GM23338 (cell line): ENCODE data around the gene PPP1R9B.

Source experiments
- CREB1 ChIP-seq: fragments of 250-450 bp; sonication (Bioruptor Pico); IDR thresholded peaks from 2 replicates; pipeline ENCODE4 v1.5.0; 2020; ENCODE audit warnings: low read depth, mild to moderate bottlenecking, moderate library complexity
- EZH2 ChIP-seq: fragments of 200-600 bp; sonication (generic); IDR thresholded peaks from one replicate; pipeline ENCODE4 v1.8.0; 2017; ENCODE audit warnings: antibody characterized with exemption, mild to moderate bottlenecking, low read depth; ENCODE audit not compliant: unreplicated experiment
- EZH2phosphoT487 ChIP-seq: fragments of 200-600 bp; sonication (generic); IDR thresholded peaks from one replicate; pipeline ENCODE4 v1.8.1; 2018; ENCODE audit warnings: antibody characterized with exemption; ENCODE audit not compliant: unreplicated experiment
- POLR2AphosphoS5 ChIP-seq: IDR thresholded peaks from 2 replicates; pipeline ENCODE4 v1.6.1; 2016; ENCODE audit warnings: antibody characterized with exemption, low read depth
- ZNF114 ChIP-seq: fragments of 250-450 bp; sonication (Bioruptor Pico); IDR thresholded peaks from 2 replicates; pipeline ENCODE4 v1.5.0; 2020; ENCODE audit warnings: mild to moderate bottlenecking, moderate library complexity
- TF ChIP-seq, protein P1 (sequence below): IDR thresholded peaks from one replicate; pipeline ENCODE4 v1.6.1; 2018; ENCODE audit warnings: antibody characterized with exemption; ENCODE audit not compliant: unreplicated experiment
- TF ChIP-seq, protein P2 (sequence below), 2 experiments: fragments of 200-600 bp in 1 of 2; sonication (generic) in 1 of 2; conservative IDR thresholded peaks; 2 replicates each; pipeline versions ENCODE4 v1.5.1 to v1.6.1; 2016 to 2017; ENCODE audit warnings: antibody characterized with exemption in 2 of 2, low read depth in 2 of 2, mild to moderate bottlenecking in 2 of 2, moderate library complexity in 1 of 2

DNA sequence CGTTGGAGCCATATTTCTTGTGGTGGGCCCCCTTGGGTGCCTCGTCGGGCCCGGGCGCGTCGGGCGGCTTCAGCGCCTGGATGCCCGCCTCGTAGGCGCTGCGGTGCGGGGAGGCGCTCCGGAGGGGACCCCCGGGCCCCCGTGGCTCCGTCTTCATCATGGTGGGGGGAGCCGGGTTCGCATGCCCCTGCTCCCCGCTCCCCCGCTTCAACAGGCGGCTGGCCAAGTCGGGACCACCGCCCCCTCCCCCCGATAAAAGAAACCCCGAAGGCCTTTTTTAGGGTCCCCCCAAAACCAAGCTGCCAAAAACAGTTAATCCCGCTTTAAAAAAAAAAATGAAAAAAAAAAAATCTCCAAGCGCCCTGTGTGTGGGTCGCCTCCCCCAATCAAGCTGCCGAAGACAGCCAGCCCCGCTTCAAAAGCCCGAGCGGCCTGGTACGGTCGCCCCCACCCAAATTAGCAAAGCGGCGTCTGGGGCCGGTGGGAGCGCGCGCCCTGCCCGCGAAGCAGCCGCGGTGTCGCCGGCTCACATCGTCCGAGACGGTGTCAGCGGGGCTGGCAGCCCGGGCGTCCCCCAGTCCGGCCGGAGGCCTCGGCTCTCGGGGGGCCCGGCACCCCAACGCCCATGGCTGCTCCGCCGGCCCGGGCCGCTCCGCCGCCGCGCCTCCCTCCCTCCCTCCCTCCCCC is at the start of gene PPP1R9B:
- TF ChIP-seq, protein P1, sequence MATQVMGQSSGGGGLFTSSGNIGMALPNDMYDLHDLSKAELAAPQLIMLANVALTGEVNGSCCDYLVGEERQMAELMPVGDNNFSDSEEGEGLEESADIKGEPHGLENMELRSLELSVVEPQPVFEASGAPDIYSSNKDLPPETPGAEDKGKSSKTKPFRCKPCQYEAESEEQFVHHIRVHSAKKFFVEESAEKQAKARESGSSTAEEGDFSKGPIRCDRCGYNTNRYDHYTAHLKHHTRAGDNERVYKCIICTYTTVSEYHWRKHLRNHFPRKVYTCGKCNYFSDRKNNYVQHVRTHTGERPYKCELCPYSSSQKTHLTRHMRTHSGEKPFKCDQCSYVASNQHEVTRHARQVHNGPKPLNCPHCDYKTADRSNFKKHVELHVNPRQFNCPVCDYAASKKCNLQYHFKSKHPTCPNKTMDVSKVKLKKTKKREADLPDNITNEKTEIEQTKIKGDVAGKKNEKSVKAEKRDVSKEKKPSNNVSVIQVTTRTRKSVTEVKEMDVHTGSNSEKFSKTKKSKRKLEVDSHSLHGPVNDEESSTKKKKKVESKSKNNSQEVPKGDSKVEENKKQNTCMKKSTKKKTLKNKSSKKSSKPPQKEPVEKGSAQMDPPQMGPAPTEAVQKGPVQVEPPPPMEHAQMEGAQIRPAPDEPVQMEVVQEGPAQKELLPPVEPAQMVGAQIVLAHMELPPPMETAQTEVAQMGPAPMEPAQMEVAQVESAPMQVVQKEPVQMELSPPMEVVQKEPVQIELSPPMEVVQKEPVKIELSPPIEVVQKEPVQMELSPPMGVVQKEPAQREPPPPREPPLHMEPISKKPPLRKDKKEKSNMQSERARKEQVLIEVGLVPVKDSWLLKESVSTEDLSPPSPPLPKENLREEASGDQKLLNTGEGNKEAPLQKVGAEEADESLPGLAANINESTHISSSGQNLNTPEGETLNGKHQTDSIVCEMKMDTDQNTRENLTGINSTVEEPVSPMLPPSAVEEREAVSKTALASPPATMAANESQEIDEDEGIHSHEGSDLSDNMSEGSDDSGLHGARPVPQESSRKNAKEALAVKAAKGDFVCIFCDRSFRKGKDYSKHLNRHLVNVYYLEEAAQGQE, result no peak
- TF ChIP-seq, protein P2, sequence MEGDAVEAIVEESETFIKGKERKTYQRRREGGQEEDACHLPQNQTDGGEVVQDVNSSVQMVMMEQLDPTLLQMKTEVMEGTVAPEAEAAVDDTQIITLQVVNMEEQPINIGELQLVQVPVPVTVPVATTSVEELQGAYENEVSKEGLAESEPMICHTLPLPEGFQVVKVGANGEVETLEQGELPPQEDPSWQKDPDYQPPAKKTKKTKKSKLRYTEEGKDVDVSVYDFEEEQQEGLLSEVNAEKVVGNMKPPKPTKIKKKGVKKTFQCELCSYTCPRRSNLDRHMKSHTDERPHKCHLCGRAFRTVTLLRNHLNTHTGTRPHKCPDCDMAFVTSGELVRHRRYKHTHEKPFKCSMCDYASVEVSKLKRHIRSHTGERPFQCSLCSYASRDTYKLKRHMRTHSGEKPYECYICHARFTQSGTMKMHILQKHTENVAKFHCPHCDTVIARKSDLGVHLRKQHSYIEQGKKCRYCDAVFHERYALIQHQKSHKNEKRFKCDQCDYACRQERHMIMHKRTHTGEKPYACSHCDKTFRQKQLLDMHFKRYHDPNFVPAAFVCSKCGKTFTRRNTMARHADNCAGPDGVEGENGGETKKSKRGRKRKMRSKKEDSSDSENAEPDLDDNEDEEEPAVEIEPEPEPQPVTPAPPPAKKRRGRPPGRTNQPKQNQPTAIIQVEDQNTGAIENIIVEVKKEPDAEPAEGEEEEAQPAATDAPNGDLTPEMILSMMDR (conservative IDR thresholded peaks at IDR 0.05; ENCODE audit: low read depth in 2 of 2), result no peak
- peak; percentile 54 for TF ChIP-seq EZH2
- no peak for TF ChIP-seq POLR2AphosphoS5
- TF ChIP-seq EZH2phosphoT487, result no peak
- no peak for TF ChIP-seq CREB1 (CRISPR knock-in tag)
- TF ChIP-seq ZNF114 (CRISPR knock-in tag), result no peak
